SK-N-SH treated with all-trans-retinoic acid at 6 μM for 48 hours (cell line): ENCODE results near the gene MYOD1.

ENCODE experiments used
- ATAC-seq: fragments of 200-7000 bp; cut with Tn5 transposase; 3 replicates; pipeline ENCODE4 v1.9.1; 2020; ENCODE audit warnings: mild to moderate bottlenecking, moderate library complexity
- ARNTL ChIP-seq: fragments of 450-650 bp; formaldehyde crosslinking; IDR thresholded peaks from 2 replicates; pipeline ENCODE4 v1.5.0; 2020; ENCODE audit warnings: low read depth, mild to moderate bottlenecking, moderate library complexity, borderline replicate concordance
- BACH2 ChIP-seq: fragments of 250-450 bp; sonication (Bioruptor Pico); IDR thresholded peaks from 2 replicates; pipeline ENCODE4 v1.9.0; 2021; ENCODE audit warnings: mild to moderate bottlenecking, borderline replicate concordance
- CREB5 ChIP-seq: fragments of 250-450 bp; sonication (Bioruptor Pico); IDR thresholded peaks from 2 replicates; pipeline ENCODE4 v1.5.1; 2020; ENCODE audit warnings: low read depth, mild to moderate bottlenecking, moderate library complexity
- CSDC2 ChIP-seq: fragments of 250-450 bp; sonication (Bioruptor Pico); IDR thresholded peaks from 2 replicates; pipeline ENCODE4 v1.5.0; 2020; ENCODE audit warnings: mild to moderate bottlenecking, moderate library complexity
- CSRNP3 ChIP-seq: fragments of 250-450 bp; sonication (Bioruptor Pico); IDR thresholded peaks from 2 replicates; pipeline ENCODE4 v1.5.1; 2021; ENCODE audit warnings: mild to moderate bottlenecking, moderate library complexity
- ESRRG ChIP-seq: fragments of 250-450 bp; sonication (Bioruptor Pico); IDR thresholded peaks from 2 replicates; pipeline ENCODE4 v1.6.1; 2021; ENCODE audit warnings: mild to moderate bottlenecking
- ISL1 ChIP-seq: fragments of 250-450 bp; sonication (Bioruptor Pico); IDR thresholded peaks from 2 replicates; pipeline ENCODE4 v2.1.2; 2022; ENCODE audit warnings: mild to moderate bottlenecking, moderate library complexity
- OSR1 ChIP-seq: fragments of 250-450 bp; sonication (Bioruptor Pico); IDR thresholded peaks from 2 replicates; pipeline ENCODE4 v1.8.0; 2022; ENCODE audit warnings: moderate library complexity, mild to moderate bottlenecking, inconsistent platforms
- PATZ1 ChIP-seq: fragments of 250-450 bp; sonication (Bioruptor Pico); IDR thresholded peaks from 2 replicates; pipeline ENCODE4 v1.8.0; 2020; ENCODE audit warnings: mild to moderate bottlenecking, moderate library complexity, borderline replicate concordance
- POU6F1 ChIP-seq: fragments of 250-450 bp; sonication (Bioruptor Pico); IDR thresholded peaks from 2 replicates; pipeline ENCODE4 v1.8.0; 2021; ENCODE audit warnings: low read depth, mild to moderate bottlenecking, moderate library complexity, borderline replicate concordance
- PPARA ChIP-seq: fragments of 250-450 bp; sonication (Bioruptor Pico); IDR thresholded peaks from 2 replicates; pipeline ENCODE4 v1.5.0; 2020; ENCODE audit warnings: mild to moderate bottlenecking, borderline replicate concordance
- RARB ChIP-seq: fragments of 250-450 bp; sonication (Bioruptor Pico); IDR thresholded peaks from 2 replicates; pipeline ENCODE4 v1.8.0; 2021; ENCODE audit warnings: mild to moderate bottlenecking, moderate library complexity
- SNAI2 ChIP-seq: fragments of 250-450 bp; sonication (Bioruptor Pico); IDR thresholded peaks from 2 replicates; pipeline ENCODE4 v1.5.0; 2020; ENCODE audit warnings: mild to moderate bottlenecking, moderate library complexity
- TCF4 ChIP-seq: fragments of 250-450 bp; sonication (Bioruptor Pico); IDR thresholded peaks from 2 replicates; pipeline ENCODE4 v1.8.0; 2021; ENCODE audit warnings: mild to moderate bottlenecking, moderate library complexity, borderline replicate concordance
- TOX ChIP-seq: fragments of 250-450 bp; sonication (Bioruptor Pico); IDR thresholded peaks from 2 replicates; pipeline ENCODE4 v1.8.0; 2021; ENCODE audit warnings: mild to moderate bottlenecking, moderate library complexity, borderline replicate concordance
- TSHZ2 ChIP-seq: fragments of 250-450 bp; sonication (Bioruptor Pico); IDR thresholded peaks from 2 replicates; pipeline ENCODE4 v1.5.0; 2020; ENCODE audit warnings: mild to moderate bottlenecking, moderate library complexity
- ZC3H10 ChIP-seq: fragments of 250-450 bp; sonication (Bioruptor Pico); IDR thresholded peaks from 2 replicates; pipeline ENCODE4 v1.5.1; 2021; ENCODE audit warnings: mild to moderate bottlenecking, moderate library complexity
- ZFP3 ChIP-seq: fragments of 250-450 bp; sonication (Bioruptor Pico); IDR thresholded peaks from 2 replicates; pipeline ENCODE4 v1.5.0; 2020; ENCODE audit warnings: mild to moderate bottlenecking, moderate library complexity
- ZFP30 ChIP-seq: fragments of 450-650 bp; formaldehyde crosslinking; IDR thresholded peaks from 2 replicates; pipeline ENCODE4 v1.5.0; 2022; ENCODE audit warnings: mild to moderate bottlenecking, moderate library complexity
- ZNF565 ChIP-seq: fragments of 450-650 bp; formaldehyde crosslinking; conservative IDR thresholded peaks from 2 replicates; pipeline ENCODE4 v1.5.0; 2020; ENCODE audit warnings: low read depth, mild to moderate bottlenecking, moderate library complexity
- ZNF70 ChIP-seq: fragments of 450-650 bp; formaldehyde crosslinking; IDR thresholded peaks from 2 replicates; pipeline ENCODE4 v1.5.0; 2020; ENCODE audit warnings: mild to moderate bottlenecking, moderate library complexity

The MYOD1 gene

GRCh38 chr11:17719938-17720795, 796 bp downstream of the MYOD1 start:
- ATAC-seq: peak; percentile 73
- TF ChIP-seq ZFP3 (no peak), ZC3H10 (no peak), PPARA (CRISPR knock-in tag) (no peak), CSRNP3 (CRISPR knock-in tag) (no peak), RARB (no peak), ISL1 (CRISPR knock-in tag) (no peak), CSDC2 (CRISPR knock-in tag) (no peak), ZNF565 (no peak), SNAI2 (no peak), ZNF70 (CRISPR knock-in tag) (no peak)

GRCh38 chr11:17720796-17721171, 1.4 kb downstream of the MYOD1 start:
- peak; percentile 33 for ATAC-seq
- no peak for TF ChIP-seq ZFP30 (CRISPR knock-in tag)
- TF ChIP-seq PATZ1 (CRISPR knock-in tag): no peak
- TF ChIP-seq CSDC2 (CRISPR knock-in tag): no peak
- no peak for TF ChIP-seq TCF4 (CRISPR knock-in tag)
- no peak for TF ChIP-seq ESRRG (CRISPR knock-in tag)
- TF ChIP-seq SNAI2: no peak
- no peak for TF ChIP-seq CREB5 (CRISPR knock-in tag)
- no peak for TF ChIP-seq ZC3H10
- no peak for TF ChIP-seq ZFP3
- no peak for TF ChIP-seq POU6F1 (CRISPR knock-in tag)
- TF ChIP-seq BACH2 (CRISPR knock-in tag): no peak
- TF ChIP-seq ZNF70 (CRISPR knock-in tag): no peak
- no peak for TF ChIP-seq ZNF565
- no peak for TF ChIP-seq ISL1 (CRISPR knock-in tag)
- no peak for TF ChIP-seq TOX
- TF ChIP-seq PPARA (CRISPR knock-in tag): no peak
- no peak for TF ChIP-seq TSHZ2
- no peak for TF ChIP-seq OSR1 (CRISPR knock-in tag)
- TF ChIP-seq ARNTL: no peak
